ENCODE measurements around the gene FAM227B. TPM values are rescaled to one million over a fixed set of nuclear protein-coding genes. Genes with fewer than 3 reads are reported as not detected.
A peak's percentile ranks its signal among the peaks of the same experiment; 100 is the strongest.
"Not testable (repeated sequence)": the region's sequence is repeated elsewhere in the genome, so short reads cannot be mapped to it uniquely, and the experiment has no call there.

FAM227B gene
- total and polyA plus RNA-seq, 9 donors = 7.0 to 21.8 (median 11.5) TPM

- Histone ChIP-seq H3K4me1 (ENCODE audit: insufficient read depth) (peaks cover 6% of the 10 kb centered on the region), H3K4me3 (peak overlapping the region; percentile 81), H3K36me3 (no peaks in the 10 kb centered on the region), H3K27me3 (no peaks in the 10 kb centered on the region), H3K9me3 (peaks cover 0 to 3% of the 10 kb centered on the region in 2 donors), H3K27ac (peak overlapping the region in 1 of 2 donors; percentile 77)
- WGBS, 3 donors = 26 to 35% (median 31%) methylated on average over 1 of the region's 1 CpG
- intact Hi-C loops (cut with DNase I) = loop anchor here in 2 of 4 donors (5.0 kb wide), 1 partner anchor 280 kb away; no protein-coding TSS in a partner anchor
- no peak for DNase-seq
- TF ChIP-seq, protein P1, sequence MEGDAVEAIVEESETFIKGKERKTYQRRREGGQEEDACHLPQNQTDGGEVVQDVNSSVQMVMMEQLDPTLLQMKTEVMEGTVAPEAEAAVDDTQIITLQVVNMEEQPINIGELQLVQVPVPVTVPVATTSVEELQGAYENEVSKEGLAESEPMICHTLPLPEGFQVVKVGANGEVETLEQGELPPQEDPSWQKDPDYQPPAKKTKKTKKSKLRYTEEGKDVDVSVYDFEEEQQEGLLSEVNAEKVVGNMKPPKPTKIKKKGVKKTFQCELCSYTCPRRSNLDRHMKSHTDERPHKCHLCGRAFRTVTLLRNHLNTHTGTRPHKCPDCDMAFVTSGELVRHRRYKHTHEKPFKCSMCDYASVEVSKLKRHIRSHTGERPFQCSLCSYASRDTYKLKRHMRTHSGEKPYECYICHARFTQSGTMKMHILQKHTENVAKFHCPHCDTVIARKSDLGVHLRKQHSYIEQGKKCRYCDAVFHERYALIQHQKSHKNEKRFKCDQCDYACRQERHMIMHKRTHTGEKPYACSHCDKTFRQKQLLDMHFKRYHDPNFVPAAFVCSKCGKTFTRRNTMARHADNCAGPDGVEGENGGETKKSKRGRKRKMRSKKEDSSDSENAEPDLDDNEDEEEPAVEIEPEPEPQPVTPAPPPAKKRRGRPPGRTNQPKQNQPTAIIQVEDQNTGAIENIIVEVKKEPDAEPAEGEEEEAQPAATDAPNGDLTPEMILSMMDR (IDR thresholded peaks at IDR 0.05) = no peak
Measured at GRCh38 chr15:49621887-49622286, 1.3 kb upstream of the FAM227B start.

DNA sequence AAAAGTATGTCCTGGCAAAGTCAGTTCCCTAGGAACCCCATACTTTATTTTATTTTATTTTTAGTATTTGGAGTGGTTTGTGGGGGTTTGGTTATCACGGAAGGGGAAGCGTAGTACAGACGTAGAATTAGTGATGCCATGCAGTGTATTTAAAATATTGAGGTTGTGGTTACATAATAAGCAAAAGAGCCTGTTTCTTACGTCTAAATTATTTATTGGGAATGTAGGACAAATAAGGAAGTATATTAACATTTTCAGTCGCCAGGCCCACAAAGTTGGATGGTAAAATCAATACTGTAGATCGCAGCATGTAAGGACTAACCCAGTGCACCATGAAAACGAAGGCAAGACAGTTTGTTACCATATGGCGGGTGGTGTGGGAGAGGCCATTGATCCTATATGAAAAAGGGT lies 788 bp upstream of the FAM227B start:
- Histone ChIP-seq H3K27ac (peak overlapping the region; percentile 57 to 77), H3K4me3 (peak overlapping the region; percentile 81), H3K36me3 (no peaks in the 10 kb centered on the region), H3K4me1 (ENCODE audit: insufficient read depth) (peaks cover 6% of the 10 kb centered on the region), H3K9me3 (peaks cover 0 to 3% of the 10 kb centered on the region in 2 donors), H3K27me3 (no peaks in the 10 kb centered on the region)
- intact Hi-C loops (cut with DNase I) = loop anchor here in 2 of 4 donors (5.0 kb wide), 1 partner anchor 281 kb away; no protein-coding TSS in a partner anchor
- WGBS, 3 donors = 6 to 9% (median 9%) methylated on average over 8 of the region's 8 CpGs
- no peak for DNase-seq
- TF ChIP-seq, protein P1 (IDR thresholded peaks at IDR 0.05) = no peak
- TF ChIP-seq POLR2A (IDR thresholded peaks at IDR 0.05) (no peak), EP300 (IDR thresholded peaks at IDR 0.05) (no peak)

GRCh38 chr15:49620199-49620598 lies 419 bp downstream of the FAM227B start:
- 1% methylated on average over 6 of the region's 6 CpGs for WGBS, 3 donors
- peak in 1 of 5 donors; percentile 33 for DNase-seq
- intact Hi-C loops (cut with DNase I) = loop anchor here in 2 of 4 donors (5.0 kb wide), 1 partner anchor 282 kb away; no protein-coding TSS in a partner anchor

GRCh38 chr15:49619226-49619625 lies 1.4 kb downstream of the FAM227B start:
- TF ChIP-seq POLR2A (IDR thresholded peaks at IDR 0.05) = no peak
- TF ChIP-seq, protein P1 (IDR thresholded peaks at IDR 0.05) = no peak
- no peak for TF ChIP-seq EP300 (IDR thresholded peaks at IDR 0.05)
- Histone ChIP-seq H3K36me3 (no peaks in the 10 kb centered on the region), H3K27me3 (no peaks in the 10 kb centered on the region), H3K9me3 (no peaks in the 10 kb centered on the region), H3K4me1 (ENCODE audit: insufficient read depth) (peaks cover 6% of the 10 kb centered on the region), H3K4me3 (peak overlapping the region; percentile 81), H3K27ac (peak overlapping the region in 1 of 2 donors; percentile 77)
- 80 to 95% (median 83%) methylated on average over 3 of the region's 3 CpGs for WGBS, 3 donors
- intact Hi-C loops (cut with DNase I) = no loop called here
- DNase-seq = no peak

More at GRCh38 chr15:49620199-49620598, 419 bp downstream of the FAM227B start:
- peaks cover 6% of the 10 kb centered on the region for H3K4me1 ChIP-seq (ENCODE audit: insufficient read depth)
- no peaks in the 10 kb centered on the region for H3K9me3 ChIP-seq
- TF ChIP-seq POLR2A (IDR thresholded peaks at IDR 0.05) = no peak
- TF ChIP-seq EP300 (IDR thresholded peaks at IDR 0.05) = no peak
- TF ChIP-seq, protein P1 (IDR thresholded peaks at IDR 0.05) = peak in 2 of 3 donors; percentile 12 to 25
- no peaks in the 10 kb centered on the region for H3K36me3 ChIP-seq
- H3K4me3 ChIP-seq = peak overlapping the region; percentile 81
- H3K27me3 ChIP-seq = no peaks in the 10 kb centered on the region
- H3K27ac ChIP-seq = peak overlapping the region; percentile 4 to 77

DNA sequence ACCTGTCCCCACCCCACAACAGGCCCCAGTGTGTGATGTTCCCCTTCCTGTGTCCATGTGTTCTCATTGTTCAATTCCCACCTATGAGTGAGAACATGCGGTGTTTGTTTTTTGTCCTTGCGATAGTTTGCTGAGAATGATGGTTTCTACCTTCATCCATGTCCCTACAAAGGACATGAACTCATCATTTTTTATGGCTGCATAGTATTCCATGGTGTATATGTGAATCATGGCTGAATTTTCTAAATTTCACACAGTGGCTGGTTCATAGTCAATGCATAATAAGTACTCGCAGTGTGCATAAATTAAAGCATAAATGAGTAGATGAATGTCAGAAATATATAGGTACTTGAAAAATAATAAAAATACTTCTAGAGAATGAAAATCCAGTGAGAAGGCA lies 8.4 kb downstream of the FAM227B start:
- H3K36me3 ChIP-seq; H3K9me3 ChIP-seq; H3K27ac ChIP-seq; DNase-seq; H3K27me3 ChIP-seq; H3K4me1 ChIP-seq (ENCODE audit: insufficient read depth); H3K4me3 ChIP-seq; intact Hi-C loops (cut with DNase I): not testable (repeated sequence)
- 98 to 99% (median 98%) methylated on average over 3 of the region's 3 CpGs for WGBS, 3 donors
